Placental epithelial cell (primary cell): Measurements from ENCODE around the gene SMC1A. TPM values are rescaled to one million over a fixed set of nuclear protein-coding genes. Genes with fewer than 3 reads are reported as not detected.

Experiments
- small RNA-seq: library from RNA; depleted of rRNA; stranded (forward); fragments of <200 nt; gene quantifications from one replicate; pipeline ENCODE3, GENCODE V24; 2012
- total RNA-seq: library from RNA; depleted of rRNA; stranded (reverse); fragments of >200 nt; gene quantifications from 2 replicates; pipeline ENCODE4 v1.2.3, GENCODE V29; 2012

Gene SMC1A
- 18.4 and 23.6 TPM in 2 replicates for total RNA-seq

GRCh38 chrX:53422086-53422860 lies at the start of gene SMC1A:
Gene SMC1A (minus strand): TSS chrX:53422654. CDS start chrX:53422600, 54 bp downstream.

GRCh38 chrX:53433651-53434639 lies 11.5 kb upstream of the SMC1A start, which contains the start of gene HSD17B10:
Gene HSD17B10 (minus strand): TSS chrX:53434370. CDS start chrX:53434345, 25 bp downstream.

GRCh38 chrX:53422861-53423306 lies 430 bp upstream of the SMC1A start, which contains the start of gene RIBC1:
Gene RIBC1 (plus strand): TSS chrX:53422873. CDS start chrX:53426277, 3,404 bp downstream.

Small RNA genes within 50 kb of the gene (small RNA-seq; reads per million reads assigned to genes)
- gene AC245102.2 (not detected), gene MIR6857 (0.12 reads per million), gene RF00019 (not detected), gene VTRNA3-1P (0.26 reads per million)

Other genes starting within 250 kb of the SMC1A start
- 150 and 168 TPM in 2 replicates for gene KDM5C, start 197.4 kb downstream of the SMC1A start, total RNA-seq
- 7.9 and 9.7 TPM in 2 replicates for gene IQSEC2, start 141.1 kb downstream of the SMC1A start, total RNA-seq
- gene RIBC1, start 219 bp upstream of the SMC1A start, total RNA-seq, result 1.6 TPM in 1 of 2 replicates, not detected in the other
- 45.9 and 89.7 TPM in 2 replicates for gene HSD17B10, start 11.7 kb upstream of the SMC1A start, total RNA-seq